GOT3 (cell line): Measurements from ENCODE around the gene FGFBP2.
A peak's percentile ranks its signal among the peaks of the same experiment; 100 is the strongest.
"Not testable (repeated sequence)": the region's sequence is repeated elsewhere in the genome, so short reads cannot be mapped to it uniquely, and the experiment has no call there.

Experiments used
- DNase-seq: peaks from one replicate; lab custom pipeline; 2025; ENCODE audit warnings: mixed read lengths; lab: John Stamatoyannopoulos, UW

The FGFBP2 gene

DNA sequence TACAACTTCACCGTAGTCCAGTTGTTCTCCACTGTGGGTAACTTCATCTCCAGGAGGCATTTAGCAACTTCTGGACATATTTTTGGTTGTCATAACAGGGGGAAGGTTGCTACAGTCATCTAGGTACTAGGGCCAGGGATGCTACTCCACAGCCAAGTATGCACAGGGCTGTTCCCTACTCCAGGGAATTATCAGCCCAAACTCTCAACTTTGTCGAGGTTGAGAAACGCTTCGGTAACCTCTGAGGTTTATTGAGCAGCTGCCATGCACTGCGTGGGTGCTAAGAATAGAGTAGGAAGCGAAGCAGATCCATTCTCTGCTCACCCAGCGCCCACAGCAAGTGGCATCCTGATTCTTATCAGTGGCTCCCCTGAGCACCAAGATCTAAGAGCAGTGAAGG, 32.7 kb downstream of the FGFBP2 start:
- no peak for DNase-seq

- no peak for DNase-seq
Measured at GRCh38 chr4:15929540-15929939, 33.4 kb downstream of the FGFBP2 start.

DNA sequence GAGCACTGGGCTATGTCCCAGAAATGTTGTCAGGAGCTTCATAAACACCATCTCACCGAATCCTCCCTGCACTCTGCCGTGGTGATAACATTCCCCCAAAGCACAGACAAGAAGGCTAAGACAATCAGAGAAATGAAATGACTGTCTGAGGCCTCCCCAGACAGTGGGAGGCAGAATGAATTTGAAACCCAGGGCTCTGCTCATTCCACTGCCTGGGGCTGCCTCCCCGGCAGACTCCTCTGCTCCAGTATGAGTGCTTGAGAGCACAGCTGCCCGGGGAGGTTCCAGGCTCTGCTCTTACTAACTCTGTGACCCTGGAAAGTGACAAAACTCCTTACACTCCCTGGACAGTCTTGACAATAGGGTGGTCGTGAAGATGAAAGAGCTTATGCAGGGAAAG, 34.1 kb downstream of the FGFBP2 start:
- no peak for DNase-seq

DNA sequence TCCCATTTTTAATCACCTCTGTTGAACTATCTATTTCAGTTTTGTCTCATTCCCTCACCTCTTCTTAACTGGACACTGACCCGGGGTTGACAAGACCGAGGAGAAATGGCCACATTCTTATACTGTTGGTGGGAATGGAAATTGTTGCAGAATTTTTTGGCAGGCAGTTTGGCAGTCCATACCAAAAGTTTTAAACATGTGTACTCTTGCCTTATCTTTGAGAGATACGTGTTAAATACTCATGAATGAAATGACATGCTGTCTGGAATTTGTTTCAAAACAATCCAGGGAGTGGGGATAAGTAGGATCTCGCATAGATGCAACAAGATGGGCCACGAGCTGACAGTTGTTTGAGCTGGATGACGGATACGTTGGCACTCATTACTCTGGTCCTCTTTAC, 36.5 kb downstream of the FGFBP2 start:
- no peak for DNase-seq

DNA sequence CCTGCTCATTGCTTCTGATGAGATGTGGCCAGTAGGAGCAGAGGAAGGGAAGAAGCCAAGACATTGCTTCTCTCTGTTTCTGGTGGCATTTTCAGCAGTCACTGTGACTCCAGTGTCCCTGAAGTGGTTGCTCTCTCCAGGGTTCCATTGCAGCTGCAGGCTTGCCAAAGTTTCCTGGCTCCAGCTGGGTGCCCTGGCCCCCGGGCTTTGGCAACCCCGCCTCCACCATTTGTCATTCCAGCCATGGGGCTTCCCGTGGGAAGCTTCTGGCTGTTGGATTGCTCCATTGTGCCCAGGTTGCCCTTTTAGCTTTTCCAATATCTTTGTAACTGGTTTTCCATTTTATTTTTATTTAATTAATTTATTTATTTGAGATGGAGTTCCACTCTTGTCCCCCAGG, 37.1 kb downstream of the FGFBP2 start:
- DNase-seq, result no peak

GRCh38 chr4:15921592-15921932, 41.4 kb downstream of the FGFBP2 start:
- DNase-seq, result no peak

DNA sequence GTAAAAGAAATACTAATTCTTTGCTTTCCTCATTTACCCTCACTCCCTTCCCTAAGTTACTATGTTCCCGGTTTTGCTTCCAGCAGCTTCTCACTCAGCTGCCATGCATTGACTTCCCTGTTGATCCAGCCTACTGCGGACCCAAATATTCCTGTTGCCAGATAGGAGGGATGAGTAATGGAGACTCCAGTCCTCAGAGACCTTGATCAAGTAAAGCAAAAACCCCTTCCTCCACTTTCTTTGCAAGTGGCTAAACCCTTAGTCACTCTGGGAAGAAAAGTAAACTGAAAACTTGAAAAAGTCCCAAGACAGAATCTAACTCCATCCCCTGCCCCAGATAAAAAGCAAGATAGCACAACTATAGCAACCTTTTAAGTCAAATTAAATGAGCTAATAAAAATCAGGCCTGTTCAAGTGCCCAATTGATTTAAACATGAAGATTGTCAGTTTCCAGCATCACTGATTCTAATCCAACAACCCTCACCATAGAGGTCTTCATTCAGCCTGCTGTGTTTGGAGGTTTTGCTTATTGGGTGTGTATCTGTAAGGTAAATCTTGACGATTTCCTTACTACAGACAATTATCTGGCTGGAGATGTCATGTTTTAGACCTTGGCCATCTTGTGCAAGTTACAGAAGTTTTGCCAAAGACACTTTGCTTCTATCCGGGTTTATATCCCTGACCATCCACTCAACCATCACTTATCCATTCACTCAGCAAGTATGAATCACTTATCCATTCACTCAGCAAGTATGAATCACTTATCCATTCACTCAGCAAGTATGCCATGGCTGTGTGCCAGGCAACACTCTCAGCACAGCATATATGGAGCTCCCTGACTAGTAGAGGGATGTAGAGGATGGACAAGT, 42.0 kb downstream of the FGFBP2 start:
- DNase-seq, result peak; percentile 59

- DNase-seq, result no peak
Measured at GRCh38 chr4:15918484-15919129, 44.4 kb downstream of the FGFBP2 start.

DNA sequence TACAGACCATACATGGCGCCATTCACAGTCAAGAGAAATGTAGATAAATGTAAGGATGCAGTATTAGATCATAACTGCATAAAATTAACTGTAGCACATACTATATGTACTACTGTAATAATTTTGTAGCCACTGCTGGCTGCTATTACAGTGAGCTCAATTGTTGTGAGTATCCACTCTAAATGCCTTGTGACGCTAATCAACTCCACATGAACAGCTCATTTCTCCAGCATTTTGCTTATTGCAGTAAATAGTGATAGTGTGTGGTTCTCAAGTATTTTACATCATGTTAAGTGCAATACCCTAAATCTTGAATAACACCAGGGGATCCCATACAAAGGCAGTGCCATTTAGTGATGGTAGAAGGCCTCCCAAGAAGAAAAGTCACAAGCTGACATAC, 45.7 kb downstream of the FGFBP2 start:
- DNase-seq, result no peak

GRCh38 chr4:15916358-15916757, 46.6 kb downstream of the FGFBP2 start:
- not testable (repeated sequence) for DNase-seq

GRCh38 chr4:15914736-15915135, 48.2 kb downstream of the FGFBP2 start:
- no peak for DNase-seq

- DNase-seq, result no peak
Measured at GRCh38 chr4:15914291-15914690, 48.7 kb downstream of the FGFBP2 start.

DNA sequence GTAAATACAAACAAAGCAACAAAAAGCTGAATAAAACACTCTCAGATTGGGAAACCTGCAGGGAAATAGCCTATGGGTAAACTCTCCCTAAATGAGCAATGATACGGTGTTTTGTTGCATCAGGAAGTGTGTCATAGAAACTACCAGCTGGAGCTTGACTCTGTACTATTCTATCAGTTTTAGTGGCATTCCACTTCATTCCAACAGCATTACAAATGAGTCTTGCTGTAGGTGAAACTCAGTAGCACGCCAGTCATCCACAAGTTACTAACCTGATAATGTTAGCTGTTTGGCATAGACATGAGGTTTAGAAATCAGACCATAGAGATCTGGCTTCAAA, 49.4 kb downstream of the FGFBP2 start:
- DNase-seq, result no peak

GRCh38 chr4:15912961-15913630, 49.9 kb downstream of the FGFBP2 start:
- no peak for DNase-seq

GRCh38 chr4:15912236-15912635, 50.7 kb downstream of the FGFBP2 start:
- no peak for DNase-seq
